Activated CD8-positive, alpha-beta T cell treated with anti-CD3 and anti-CD28 coated beads, Interleukin-2, amount 10 ng/mL, durations not matched to agents 7 days and 5 days (primary cell): Measurements from ENCODE around the gene TTC23. TPM values are rescaled to one million over a fixed set of nuclear protein-coding genes. Genes with fewer than 3 reads are reported as not detected.

Experiments used
- ATAC-seq: fragments of 150-1000 bp; cut with Tn5 transposase; one replicate; pipeline ENCODE4 v1.10.0; 2021; ENCODE audit warnings: moderate library complexity
- CTCF ChIA-PET: fragments of 350-600 bp; sonication (Branson Sonifier 250); formaldehyde crosslinking; loops from one replicate; lab custom pipeline; 2021; ENCODE audit warnings: antibody characterized with exemption; lab: Charles Lee
- POLR2A ChIA-PET: fragments of 350-600 bp; sonication (Branson Sonifier 250); formaldehyde crosslinking; loops from one replicate; lab custom pipeline; 2021; ENCODE audit warnings: antibody characterized with exemption; lab: Charles Lee
- DNase-seq: peaks from one replicate; pipeline ENCODE4 v3.0.0-alpha.2; 2020
- H3K27ac Mint-ChIP-seq: one replicate; pipeline ENCODE4 v1.8.0; 2021; ENCODE audit warnings: mild to moderate bottlenecking, mixed read lengths
- H3K27me3 Mint-ChIP-seq: one replicate; pipeline ENCODE4 v1.8.0; 2021; ENCODE audit warnings: low read depth, mixed read lengths
- H3K36me3 Mint-ChIP-seq: one replicate; pipeline ENCODE4 v1.8.0; 2021; ENCODE audit warnings: low read depth, mixed read lengths
- H3K4me1 Mint-ChIP-seq: one replicate; pipeline ENCODE4 v1.8.0; 2021; ENCODE audit warnings: low read depth, mixed read lengths
- H3K4me3 Mint-ChIP-seq: one replicate; pipeline ENCODE4 v1.8.0; 2021; ENCODE audit warnings: mild to moderate bottlenecking, mixed read lengths
- H3K9me3 Mint-ChIP-seq: one replicate; pipeline ENCODE4 v1.8.0; 2022; ENCODE audit warnings: mixed read lengths; ENCODE audit not compliant: insufficient read depth
- total RNA-seq, 2 experiments: library from RNA; stranded (reverse); gene quantifications; one replicate each; pipeline ENCODE4 v1.2.3, GENCODE V29; 2021

TTC23 gene
- total RNA-seq, 2 experiments from 2014 or later: 0.65 to 0.82 TPM

DNA sequence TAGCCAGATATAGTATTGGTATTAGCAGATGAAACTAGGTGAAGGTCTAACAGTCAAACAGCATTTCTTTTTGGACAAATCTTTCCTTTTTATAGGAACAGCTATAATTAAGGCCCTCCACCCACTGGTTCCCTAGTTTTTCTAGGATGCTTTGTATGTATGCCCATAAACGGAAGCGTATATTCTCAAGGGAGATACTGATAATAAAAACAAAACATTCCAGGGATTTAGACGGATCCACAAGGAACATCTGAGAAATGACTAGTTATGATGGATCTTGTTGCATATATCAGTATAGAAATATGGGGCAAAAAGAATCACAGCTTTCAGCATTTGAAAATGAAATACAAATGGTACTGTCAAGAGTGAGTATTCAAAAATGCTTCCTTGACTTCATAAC, 24.4 kb upstream of the TTC23 start:
- no peaks in the 10 kb centered on the region for H3K27me3 Mint-ChIP-seq
- no peak overlapping the region for H3K4me3 Mint-ChIP-seq
- ChIA-PET CTCF (interaction anchor here (0.8 to 9.0 kb wide), 18 partner anchors 8 to 1733 kb away, joined by 3 to 120 read pairs (median 8); partner anchors contain the start of genes LRRC28 and LYSMD4), POLR2A (no interaction called here)
- no peak overlapping the region for H3K27ac Mint-ChIP-seq
- peaks cover 1% of the 10 kb centered on the region for H3K36me3 Mint-ChIP-seq
- no peaks in the 10 kb centered on the region for H3K9me3 Mint-ChIP-seq
- DNase-seq: no peak
- H3K4me1 Mint-ChIP-seq: peaks cover 6% of the 10 kb centered on the region
- no peak for ATAC-seq

GRCh38 chr15:99268431-99268830, 19.1 kb upstream of the TTC23 start:
- Mint-ChIP-seq H3K27ac (no peak overlapping the region), H3K4me1 (peaks cover 23% of the 10 kb centered on the region), H3K4me3 (no peak overlapping the region), H3K9me3 (no peaks in the 10 kb centered on the region), H3K27me3 (no peaks in the 10 kb centered on the region), H3K36me3 (peaks cover 3% of the 10 kb centered on the region)
- CTCF ChIA-PET: interaction anchor here (1.4 to 2.1 kb wide), 2 partner anchors 16 to 436 kb away, joined by 3 to 12 read pairs; no protein-coding TSS in a partner anchor
- DNase-seq (no peak), ATAC-seq (no peak)
- POLR2A ChIA-PET: no interaction called here

- ChIA-PET CTCF (interaction anchor here (0.8 to 2.1 kb wide), 3 partner anchors 15 to 436 kb away, joined by 3 to 12 read pairs (median 3); no protein-coding TSS in a partner anchor), POLR2A (no interaction called here)
- Mint-ChIP-seq H3K27ac (no peak overlapping the region), H3K36me3 (peaks cover 3% of the 10 kb centered on the region), H3K4me1 (peaks cover 23% of the 10 kb centered on the region), H3K27me3 (no peaks in the 10 kb centered on the region), H3K9me3 (no peaks in the 10 kb centered on the region), H3K4me3 (no peak overlapping the region)
- ATAC-seq (no peak), DNase-seq (no peak)
These were observed 18.6 kb upstream of the TTC23 start for GRCh38 chr15:99267957-99268356.

GRCh38 chr15:99265541-99266070, 16.2 kb upstream of the TTC23 start:
- Mint-ChIP-seq H3K27me3 (no peaks in the 10 kb centered on the region), H3K36me3 (peaks cover 5% of the 10 kb centered on the region), H3K4me3 (no peak overlapping the region), H3K9me3 (no peaks in the 10 kb centered on the region), H3K4me1 (peaks cover 23% of the 10 kb centered on the region), H3K27ac (no peak overlapping the region)
- CTCF ChIA-PET: interaction anchor here (3.3 kb wide), 1 partner anchor 11 kb away, joined by 17 read pairs; no protein-coding TSS in a partner anchor
- POLR2A ChIA-PET: no interaction called here
- no peak for DNase-seq
- ATAC-seq: no peak

- ChIA-PET CTCF (interaction anchor here (1.1 to 3.3 kb wide), 4 partner anchors 9 to 440 kb away, joined by 3 to 33 read pairs (median 13); no protein-coding TSS in a partner anchor), POLR2A (interaction anchor here (0.6 to 1.2 kb wide), 3 partner anchors 11 to 196 kb away, joined by 3 read pairs; partner anchors contain the start of gene LRRC28)
- no peaks in the 10 kb centered on the region for H3K9me3 Mint-ChIP-seq
- ATAC-seq: peak; percentile 36
- H3K27ac Mint-ChIP-seq: no peak overlapping the region
- peaks cover 23% of the 10 kb centered on the region for H3K4me1 Mint-ChIP-seq
- no peaks in the 10 kb centered on the region for H3K27me3 Mint-ChIP-seq
- H3K4me3 Mint-ChIP-seq: no peak overlapping the region
- H3K36me3 Mint-ChIP-seq: peaks cover 5% of the 10 kb centered on the region
- DNase-seq: no peak
These were observed 14.7 kb upstream of the TTC23 start for GRCh38 chr15:99264125-99264524.

DNA sequence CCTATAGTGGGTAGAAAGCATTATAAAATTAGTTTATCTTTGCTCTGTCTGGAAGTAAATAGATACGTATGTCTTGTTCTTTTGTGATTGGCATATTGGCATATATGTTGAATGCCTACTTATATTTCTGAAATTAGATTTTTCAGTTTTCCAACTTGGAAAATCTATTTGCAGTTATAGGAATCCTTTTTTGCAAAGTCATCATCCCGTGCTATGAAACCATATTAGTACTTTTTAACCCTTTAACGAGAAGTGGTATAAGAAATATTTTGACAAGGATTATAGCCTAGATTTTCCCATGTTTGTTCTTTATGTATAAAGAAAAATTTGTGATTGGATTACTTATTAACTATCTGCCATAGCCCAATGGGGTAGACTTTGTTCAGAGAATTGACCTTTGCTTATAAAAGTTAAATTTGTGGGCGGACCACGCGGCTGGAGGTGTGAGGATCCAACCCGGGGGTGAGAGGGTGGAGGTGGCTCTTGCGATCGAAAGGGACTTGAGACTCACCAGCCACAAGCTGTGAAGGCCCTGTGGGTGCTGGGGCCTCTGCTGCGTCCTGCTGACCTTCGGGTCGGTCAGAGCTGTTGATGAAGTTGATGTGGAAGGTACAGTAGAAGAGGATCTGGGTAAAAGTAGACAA, 7.8 kb upstream of the TTC23 start:
- ATAC-seq: no peak
- Mint-ChIP-seq H3K36me3 (peaks cover 15% of the 10 kb centered on the region), H3K4me1 (peaks cover 16% of the 10 kb centered on the region), H3K27ac (no peak overlapping the region), H3K4me3 (no peak overlapping the region), H3K9me3 (no peaks in the 10 kb centered on the region), H3K27me3 (no peaks in the 10 kb centered on the region)
- ChIA-PET POLR2A (no interaction called here), CTCF (interaction anchor here (1.2 to 1.9 kb wide), 3 partner anchors 15 to 499 kb away, joined by 3 to 7 read pairs (median 4); no protein-coding TSS in a partner anchor)
- DNase-seq: no peak

DNA sequence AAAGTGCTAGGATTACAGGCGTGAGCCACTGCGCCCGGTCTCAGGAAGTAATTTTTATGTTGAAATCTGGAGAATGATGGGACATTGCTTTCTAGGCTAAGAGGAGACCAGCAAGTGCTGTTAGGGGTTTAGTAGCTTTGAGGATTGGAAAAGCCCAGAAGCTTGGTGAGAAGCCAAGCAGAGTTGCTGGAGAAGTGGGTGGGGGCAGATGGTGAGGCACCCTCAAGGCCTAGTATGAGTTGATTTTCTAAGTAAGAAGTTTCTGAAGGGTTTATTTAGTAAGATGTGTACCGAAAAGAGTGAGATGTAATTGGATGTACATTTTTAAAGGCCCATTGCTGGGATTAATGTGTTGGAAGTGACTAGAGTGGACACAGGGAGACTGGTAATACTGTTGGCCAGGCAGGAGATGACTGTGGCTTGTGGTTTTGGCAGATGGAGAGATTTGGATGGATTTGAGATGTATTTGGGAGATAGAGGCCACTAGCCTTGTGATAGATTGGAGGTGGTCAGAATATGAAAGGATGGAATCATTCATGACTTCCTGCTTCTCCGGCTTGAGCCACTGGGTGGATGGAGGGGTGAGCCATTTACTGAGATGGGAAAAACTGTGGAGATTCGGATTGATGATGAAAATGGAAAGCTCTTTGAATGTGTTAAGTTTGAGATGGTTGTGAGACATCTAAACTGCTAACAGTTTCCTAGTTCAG, 4.2 kb upstream of the TTC23 start:
- ChIA-PET CTCF (interaction anchor here (1.2 to 5.1 kb wide), 6 partner anchors 10 to 451 kb away, joined by 3 to 31 read pairs (median 7); partner anchors contain the start of gene SYNM), POLR2A (interaction anchor here (1.5 kb wide), 1 partner anchor 10 kb away, joined by 3 read pairs; no protein-coding TSS in a partner anchor)
- H3K4me3 Mint-ChIP-seq: no peak overlapping the region
- no peaks in the 10 kb centered on the region for H3K27me3 Mint-ChIP-seq
- peak overlapping the region; percentile 21 for H3K27ac Mint-ChIP-seq
- ATAC-seq (no peak), DNase-seq (no peak)
- no peaks in the 10 kb centered on the region for H3K9me3 Mint-ChIP-seq
- peaks cover 24% of the 10 kb centered on the region for H3K4me1 Mint-ChIP-seq
- H3K36me3 Mint-ChIP-seq: peaks cover 19% of the 10 kb centered on the region

GRCh38 chr15:99252326-99252725, 2.9 kb upstream of the TTC23 start:
- Mint-ChIP-seq H3K36me3 (peaks cover 9% of the 10 kb centered on the region), H3K9me3 (no peaks in the 10 kb centered on the region), H3K27ac (peak overlapping the region; percentile 18), H3K27me3 (peaks cover 2% of the 10 kb centered on the region), H3K4me1 (peaks cover 24% of the 10 kb centered on the region), H3K4me3 (peak overlapping the region; percentile 87)
- POLR2A ChIA-PET: interaction anchor here (1.5 kb wide), 1 partner anchor 12 kb away, joined by 3 read pairs; no protein-coding TSS in a partner anchor
- CTCF ChIA-PET: interaction anchor here (0.8 to 5.1 kb wide), 7 partner anchors 16 to 475 kb away, joined by 3 to 31 read pairs (median 3); no protein-coding TSS in a partner anchor
- no peak for DNase-seq
- ATAC-seq: no peak

- ATAC-seq: peak; percentile 99
- Mint-ChIP-seq H3K9me3 (no peaks in the 10 kb centered on the region), H3K27ac (peak within 1 kb of the TSS; percentile 91), H3K4me1 (peaks cover 24% of the 10 kb centered on the region), H3K27me3 (peaks cover 5% of the 10 kb centered on the region), H3K4me3 (peak within 1 kb of the TSS; percentile 87), H3K36me3 (peaks cover 6% of the 10 kb centered on the region)
- ChIA-PET POLR2A (interaction anchor here (0.5 to 1.4 kb wide), 8 partner anchors 8 to 482 kb away, joined by 3 to 6 read pairs (median 3); partner anchors contain the start of gene LYSMD4), CTCF (interaction anchor here (0.8 to 5.1 kb wide), 7 partner anchors 22 to 476 kb away, joined by 3 to 31 read pairs (median 3); no protein-coding TSS in a partner anchor)
- peak; percentile 99 for DNase-seq
These were observed 1.8 kb upstream of the TTC23 start, which contains the start of gene LRRC28 for GRCh38 chr15:99250857-99251841. Gene LRRC28, plus strand, starts transcription at chr15:99251481. Its CDS starts 4,477 bp downstream, at chr15:99255958.

- no peak for DNase-seq
These were observed 1.1 kb upstream of the TTC23 start for GRCh38 chr15:99250494-99250856.

More at GRCh38 chr15:99250494-99250856, 1.1 kb upstream of the TTC23 start:
- peak overlapping the region; percentile 87 for H3K4me3 Mint-ChIP-seq
- peak overlapping the region; percentile 91 for H3K27ac Mint-ChIP-seq
- H3K36me3 Mint-ChIP-seq: peaks cover 6% of the 10 kb centered on the region
- no peak for ATAC-seq
- ChIA-PET CTCF (interaction anchor here (1.0 to 1.9 kb wide), 2 partner anchors 145 to 454 kb away, joined by 3 to 5 read pairs; no protein-coding TSS in a partner anchor), POLR2A (interaction anchor here (0.8 to 1.3 kb wide), 3 partner anchors 10 to 317 kb away, joined by 3 to 4 read pairs (median 3); no protein-coding TSS in a partner anchor)
- peaks cover 24% of the 10 kb centered on the region for H3K4me1 Mint-ChIP-seq
- peaks cover 5% of the 10 kb centered on the region for H3K27me3 Mint-ChIP-seq
- H3K9me3 Mint-ChIP-seq: no peaks in the 10 kb centered on the region
